Heart left ventricle (tissue), 16 donors: ENCODE results near the gene PCDHGA3. TPM values are rescaled to one million over a fixed set of nuclear protein-coding genes. Genes with fewer than 3 reads are reported as not detected.

Source experiments
- ATAC-seq, 4 donors: fragments of 200-7000 bp; cut with Tn5 transposase; one replicate each; pipeline ENCODE4 v1.9.1; 2020 to 2022; ENCODE audit warnings: moderate library complexity in 4 of 4, mild to moderate bottlenecking in 3 of 4, moderate number of reproducible peaks in 1 of 4
- DNase-seq, 5 donors: peaks; one replicate each; pipeline ENCODE4 v3.0.0-alpha.2; 2020
- H3K27ac ChIP-seq, 12 donors: fragments of 200-600 bp; sonication (generic) in 4 of 12; one replicate each; pipeline versions ENCODE4 v1.5.0 to v1.8.0; 2016 to 2022; ENCODE audit warnings: mild to moderate bottlenecking in 2 of 12
- H3K27me3 ChIP-seq, 9 donors: fragments of 200-600 bp; sonication (generic) in 2 of 9; one replicate each; pipeline versions ENCODE4 v1.5.1 to v1.8.0; 2016 to 2022; ENCODE audit warnings: mild to moderate bottlenecking in 3 of 9
- H3K36me3 ChIP-seq, 9 donors: fragments of 200-600 bp; sonication (generic) in 2 of 9; one replicate each; pipeline versions ENCODE4 v1.5.0 to v1.8.0; 2018 to 2022; ENCODE audit warnings: mild to moderate bottlenecking in 2 of 9
- H3K4me1 ChIP-seq, 12 donors: fragments of 200-600 bp; sonication (generic) in 4 of 12; one replicate each; pipeline versions ENCODE4 v1.5.0 to v1.8.0; 2016 to 2022; ENCODE audit warnings: mild to moderate bottlenecking in 3 of 12
- H3K4me3 ChIP-seq, 12 donors: fragments of 200-600 bp; sonication (generic) in 4 of 12; one replicate each; pipeline versions ENCODE4 v1.5.0 to v1.8.0; 2017 to 2022; ENCODE audit warnings: mild to moderate bottlenecking in 9 of 12, moderate library complexity in 4 of 12
- H3K9me3 ChIP-seq, 12 donors: fragments of 200-600 bp; sonication (generic) in 4 of 12; one replicate each; pipeline versions ENCODE4 v1.5.0 to v1.8.0; 2016 to 2022; ENCODE audit warnings: mild to moderate bottlenecking in 1 of 12
- CTCF ChIP-seq, 12 donors: fragments of 200-600 bp; sonication (generic) in 4 of 12; IDR thresholded peaks; one replicate each; pipeline versions ENCODE4 v1.5.0 to v1.8.0; 2018 to 2022; ENCODE audit warnings: antibody characterized with exemption in 12 of 12, mild to moderate bottlenecking in 5 of 12
- POLR2A ChIP-seq, 2 donors: fragments of 450-650 bp; IDR thresholded peaks; one replicate each; pipeline ENCODE4 v1.6.1; 2017; ENCODE audit warnings: antibody characterized with exemption in 2 of 2, mild to moderate bottlenecking in 2 of 2, moderate library complexity in 2 of 2
- WGBS, 4 donors: extraction: QIAGEN DNeasy Blood & Tissue Kit in 2 of 4; methylation state at CpG; one replicate each; pipeline versions ENCODE4 v1.1.5 to v1.1.7; 2013 to 2018; 5-methylcytosine and 5-hydroxymethylcytosine counted together
- intact Hi-C, 10 donors: fragments of 100-400 bp; cut with DNase I; formaldehyde crosslinking; loops; one replicate each; pipeline versions ENCODE4 v1.11.1 to v1.14.2; 2022
- polyA plus RNA-seq, 2 donors: library from polyadenylated mRNA; stranded (reverse); fragments of 200-250 nt; gene quantifications; one replicate each; pipeline ENCODE4 v1.2.3, GENCODE V29; 2013
- total RNA-seq, 9 donors: library from RNA; depleted of rRNA in 2 of 9; stranded (reverse); fragments of >200 nt in 2 of 9; fragmentation: NEBNext Ultra II Directional in 3 of 9; extraction: Animal tissue kit (Norgen Biotek cat#: 25700) in 3 of 9; gene quantifications; one replicate each; pipeline versions ENCODE4 v1.1.0 to v1.2.4, GENCODE V29; 2016 to 2023
- donor health status: ischemic (EF 13 %, LVEDD 7.1; RV severe dilation, severe dysfunction).
- donor health status: healthy with polysubstance abuse.
- donor health status: DM: no; HTN: yes; CAD: no.
- donor health status: DM: no; HTN: no; CAD: no.
- donor health status: ischemic (EF 25% LVEDD 6.9; RV normal size, moderate dysfunction).
- donor health status: ischemic (EF 25% LVEDD 5.7; RV mildly dilated, moderate dysfunction).
- donor health status: healthy.
- donor health status: DM: yes; HTN: yes; CAD: no.
- donor health status: ischemic (EF 35%, LVEDD 5.7; RV mildly dilated, moderate dysfunction).
- donor health status: nonischemic (EF 11% LVEDD 7.7; RV severe dilation, severe dysfunction).
- donor health status: DM: yes; HTN: yes; CAD: no.
- donor health status: PGD.
- donor health status: ischemic (EF 29% LVEDD 5.4; RV normal size, mild dysfunction).
- donor health status: nonischemic (EF 23%, LVEDD 6.1; RV moderate dilation, normal function).

PCDHGA3 gene
- total and polyA plus RNA-seq, 11 donors = 3.5 to 27.2 (median 13.3) TPM

- peaks cover 0 to 98% (median 72%) of the 10 kb centered on the region in 12 donors for H3K9me3 ChIP-seq
- intact Hi-C loops = loop anchor here in 1 of 10 donors (10.0 kb wide), 1 partner anchor 169 kb away; no protein-coding TSS in a partner anchor
- H3K27me3 ChIP-seq = peaks cover 0 to 13% (median 0%) of the 10 kb centered on the region in 9 donors
- DNase-seq = no peak
- ATAC-seq = no peak
- H3K4me3 ChIP-seq = peak overlapping the region in 7 of 12 donors; percentile 13 to 42 (median 35)
- WGBS, 4 donors = 47 to 65% (median 60%) methylated on average over 24 of the region's 24 CpGs
- peaks cover 0 to 16% (median 0%) of the 10 kb centered on the region in 12 donors for H3K4me1 ChIP-seq
- peaks cover 0 to 26% (median 0%) of the 10 kb centered on the region in 9 donors for H3K36me3 ChIP-seq
- no peak for TF ChIP-seq POLR2A (IDR thresholded peaks at IDR 0.05)
- no peak for TF ChIP-seq CTCF (IDR thresholded peaks at IDR 0.05)
- H3K27ac ChIP-seq = no peak overlapping the region
These were observed 12.0 kb downstream of the PCDHGA3 start for GRCh38 chr5:141355641-141356040.

GRCh38 chr5:141356133-141356532 lies 12.5 kb downstream of the PCDHGA3 start:
- Histone ChIP-seq H3K9me3 (peaks cover 0 to 98% (median 73%) of the 10 kb centered on the region in 12 donors), H3K27me3 (peaks cover 0 to 13% (median 0%) of the 10 kb centered on the region in 9 donors), H3K4me3 (no peak overlapping the region), H3K27ac (no peak overlapping the region), H3K4me1 (peaks cover 0 to 15% (median 0%) of the 10 kb centered on the region in 12 donors), H3K36me3 (peaks cover 0 to 21% (median 0%) of the 10 kb centered on the region in 9 donors)
- no peak for TF ChIP-seq POLR2A (IDR thresholded peaks at IDR 0.05)
- no peak for TF ChIP-seq CTCF (IDR thresholded peaks at IDR 0.05)
- intact Hi-C loops = loop anchor here in 1 of 10 donors (10.0 kb wide), 1 partner anchor 169 kb away; no protein-coding TSS in a partner anchor
- ATAC-seq (no peak), DNase-seq (no peak)
- WGBS, 4 donors = 61 to 77% (median 70%) methylated on average over 5 of the region's 5 CpGs

DNA sequence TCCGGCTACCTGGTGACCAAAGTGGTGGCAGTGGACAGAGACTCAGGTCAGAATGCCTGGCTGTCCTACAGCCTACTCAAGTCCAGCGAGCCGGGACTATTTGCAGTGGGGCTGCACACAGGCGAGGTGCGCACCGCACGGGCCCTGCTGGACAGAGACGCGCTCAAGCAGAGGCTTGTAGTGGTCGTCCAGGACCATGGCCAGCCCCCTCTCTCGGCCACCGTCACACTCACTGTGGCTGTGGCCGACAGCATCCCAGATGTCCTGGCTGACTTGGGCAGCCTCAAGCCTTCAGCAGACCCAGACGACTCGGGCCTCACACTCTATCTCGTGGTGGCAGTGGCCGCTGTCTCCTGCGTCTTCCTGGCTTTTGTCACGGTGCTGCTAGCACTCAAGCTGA lies 13.3 kb downstream of the PCDHGA3 start:
- TF ChIP-seq POLR2A (IDR thresholded peaks at IDR 0.05) = no peak
- TF ChIP-seq CTCF (IDR thresholded peaks at IDR 0.05) = no peak
- intact Hi-C loops = loop anchor here in 1 of 10 donors (10.0 kb wide), 1 partner anchor 168 kb away; no protein-coding TSS in a partner anchor
- DNase-seq (no peak), ATAC-seq (peak in 3 of 4 donors; percentile 30 to 40 (median 32))
- Histone ChIP-seq H3K4me1 (peaks cover 0 to 19% (median 0%) of the 10 kb centered on the region in 12 donors), H3K9me3 (peaks cover 0 to 98% (median 72%) of the 10 kb centered on the region in 12 donors), H3K27me3 (peaks cover 0 to 15% (median 0%) of the 10 kb centered on the region in 9 donors), H3K4me3 (no peak overlapping the region), H3K27ac (no peak overlapping the region), H3K36me3 (peaks cover 0 to 20% (median 0%) of the 10 kb centered on the region in 9 donors)
- WGBS, 4 donors = 39 to 65% (median 53%) methylated on average over 18 to 19 of the region's 19 CpGs

DNA sequence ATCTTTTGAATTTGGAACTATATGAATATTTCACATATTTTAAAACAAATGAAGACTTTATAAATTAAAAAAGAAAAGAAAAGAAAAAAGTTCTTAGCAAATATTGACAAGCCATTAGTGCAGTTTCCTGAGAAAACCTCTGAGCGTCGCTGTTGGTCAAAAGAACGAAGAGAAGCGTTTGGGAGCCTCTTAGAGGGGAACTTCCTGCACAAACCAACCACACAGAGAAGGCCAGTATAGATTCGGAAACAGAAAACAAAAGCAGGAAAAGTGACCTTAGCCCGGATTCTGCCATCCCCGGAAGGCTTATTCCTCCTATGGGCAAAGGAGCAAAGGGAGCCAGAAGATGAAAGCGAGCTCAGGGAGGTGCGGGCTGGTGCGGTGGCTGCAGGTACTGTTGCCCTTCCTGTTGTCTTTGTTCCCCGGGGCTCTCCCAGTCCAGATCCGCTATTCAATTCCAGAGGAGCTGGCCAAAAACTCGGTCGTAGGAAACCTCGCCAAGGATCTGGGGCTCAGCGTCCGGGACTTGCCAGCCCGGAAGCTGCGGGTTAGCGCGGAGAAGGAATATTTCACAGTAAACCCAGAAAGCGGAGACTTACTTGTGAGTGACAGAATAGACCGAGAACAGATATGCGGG lies 16.3 kb downstream of the PCDHGA3 start, which contains the start of gene PCDHGB2:
PCDHGB2 (plus strand) TSS at position 205 of the 637 bp plus-strand sequence; CDS start at position 347, 142 bp downstream.
- WGBS, 4 donors = 13 to 31% (median 24%) methylated on average over 22 to 24 of the region's 24 CpGs

More for the DNA sequence above, 16.3 kb downstream of the PCDHGA3 start, which contains the start of gene PCDHGB2:
- peak within 1 kb of the TSS in 10 of 12 donors; percentile 2 to 50 (median 38) for H3K4me3 ChIP-seq
- H3K4me1 ChIP-seq = peaks cover 0 to 33% (median 0%) of the 10 kb centered on the region in 12 donors
- peak; percentile 19 to 59 (median 38) for ATAC-seq
- no peak for DNase-seq
- TF ChIP-seq POLR2A (IDR thresholded peaks at IDR 0.05) = no peak
- TF ChIP-seq CTCF (IDR thresholded peaks at IDR 0.05) = peak in 10 of 12 donors; percentile 28 to 58 (median 48)
- H3K27ac ChIP-seq = peak within 1 kb of the TSS in 6 of 12 donors; percentile 4 to 61 (median 27)
- H3K9me3 ChIP-seq = peaks cover 0 to 98% (median 83%) of the 10 kb centered on the region in 12 donors
- peaks cover 0 to 20% (median 0%) of the 10 kb centered on the region in 9 donors for H3K36me3 ChIP-seq
- H3K27me3 ChIP-seq = peaks cover 0 to 27% (median 0%) of the 10 kb centered on the region in 9 donors
- intact Hi-C loops = loop anchor here in 4 of 10 donors (5.0 to 10.0 kb wide), 3 partner anchors 52 to 165 kb away; partner anchors contain the start of genes PCDHGA10 (in 3 of the 4) and PCDHGB7 (in 2 of the 4)
